ENCODE results near the gene TRIM9.

The TRIM9 gene

GRCh38 chr14:50985124-50985858 is 109.6 kb downstream of the TRIM9 start:
- TF ChIP-seq ZNF274 (IDR thresholded peaks at IDR 0.05; ENCODE audit: low read depth, low read length): no peak
- H3K4me3 ChIP-seq (ENCODE audit: low read length): no peak overlapping the region

- no peak overlapping the region for H3K4me3 ChIP-seq (ENCODE audit: low read length)
- no peak for TF ChIP-seq ZNF274 (IDR thresholded peaks at IDR 0.05; ENCODE audit: low read depth, low read length)
Measured at GRCh38 chr14:50984036-50984710, 110.7 kb downstream of the TRIM9 start.

GRCh38 chr14:50979941-50980850 is 114.7 kb downstream of the TRIM9 start:
- no peak for TF ChIP-seq ZNF274 (IDR thresholded peaks at IDR 0.05; ENCODE audit: low read depth, low read length)
- no peak overlapping the region for H3K4me3 ChIP-seq (ENCODE audit: low read length)

- no peak for TF ChIP-seq ZNF274 (IDR thresholded peaks at IDR 0.05; ENCODE audit: low read depth, low read length)
- H3K4me3 ChIP-seq (ENCODE audit: low read length): no peak overlapping the region; the same call in 1 of the 2 replicates
Measured at GRCh38 chr14:50978888-50979287, 116.0 kb downstream of the TRIM9 start.

GRCh38 chr14:50978529-50978871 is 116.4 kb downstream of the TRIM9 start:
- TF ChIP-seq ZNF274 (IDR thresholded peaks at IDR 0.05; ENCODE audit: low read depth, low read length): no peak
- H3K4me3 ChIP-seq (ENCODE audit: low read length): no peak overlapping the region; the same call in 1 of the 2 replicates

GRCh38 chr14:50977863-50978528 is 116.9 kb downstream of the TRIM9 start:
- no peak overlapping the region; the same call in 1 of the 2 replicates for H3K4me3 ChIP-seq (ENCODE audit: low read length)
- TF ChIP-seq ZNF274 (IDR thresholded peaks at IDR 0.05; ENCODE audit: low read depth, low read length): no peak

- no peak for TF ChIP-seq ZNF274 (IDR thresholded peaks at IDR 0.05; ENCODE audit: low read depth, low read length)
- no peak overlapping the region for H3K4me3 ChIP-seq (ENCODE audit: low read length)
Measured at GRCh38 chr14:50974118-50974517, 120.8 kb downstream of the TRIM9 start.

GRCh38 chr14:50972734-50973133 is 122.2 kb downstream of the TRIM9 start:
- no peak overlapping the region for H3K4me3 ChIP-seq (ENCODE audit: low read length)
- no peak for TF ChIP-seq ZNF274 (IDR thresholded peaks at IDR 0.05; ENCODE audit: low read depth, low read length)

- H3K4me3 ChIP-seq (ENCODE audit: low read length): no peak overlapping the region
- TF ChIP-seq ZNF274 (IDR thresholded peaks at IDR 0.05; ENCODE audit: low read depth, low read length): no peak
Measured at GRCh38 chr14:50970886-50971781, 123.8 kb downstream of the TRIM9 start.

GRCh38 chr14:50967790-50968189 is 127.1 kb downstream of the TRIM9 start:
- no peak for TF ChIP-seq ZNF274 (IDR thresholded peaks at IDR 0.05; ENCODE audit: low read depth, low read length)
- H3K4me3 ChIP-seq (ENCODE audit: low read length): no peak overlapping the region

- no peak for TF ChIP-seq ZNF274 (IDR thresholded peaks at IDR 0.05; ENCODE audit: low read depth, low read length)
- no peak overlapping the region for H3K4me3 ChIP-seq (ENCODE audit: low read length)
Measured at GRCh38 chr14:50967103-50967502, 127.8 kb downstream of the TRIM9 start.

- no peak for TF ChIP-seq ZNF274 (IDR thresholded peaks at IDR 0.05; ENCODE audit: low read depth, low read length)
- H3K4me3 ChIP-seq (ENCODE audit: low read length): no peak overlapping the region
Measured at GRCh38 chr14:50964683-50965390, 130.1 kb downstream of the TRIM9 start.
